22Rv1 (cell line): ENCODE data around the gene RTKN2.

Experiments
- H3K27ac ChIP-seq: fragments of 450-650 bp; 2 replicates; pipeline ENCODE4 v1.5.1; 2017
- ZFX ChIP-seq: fragments of 450-650 bp; IDR thresholded peaks from 2 replicates; pipeline ENCODE4 v1.6.1; 2017; ENCODE audit warnings: antibody characterized with exemption, borderline replicate concordance
- TF ChIP-seq, protein P1 (sequence below): fragments of 450-650 bp; IDR thresholded peaks from 2 replicates; pipeline ENCODE4 v1.5.1; 2017; ENCODE audit warnings: mild to moderate bottlenecking

RTKN2 gene

DNA sequence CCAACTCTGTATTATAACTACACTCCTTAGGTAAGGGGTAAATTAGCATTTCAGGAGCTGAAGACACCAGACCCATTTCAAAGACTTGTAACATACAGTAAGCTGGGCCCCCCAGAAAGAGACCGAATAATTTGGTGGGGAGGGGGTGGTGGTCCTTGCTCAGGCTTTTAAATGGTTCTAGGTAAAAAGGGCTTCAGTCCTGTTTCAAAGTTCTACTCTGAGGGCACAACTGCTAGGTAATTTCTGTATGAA lies 73.0 kb downstream of the RTKN2 start:
- no peak for TF ChIP-seq ZFX
- TF ChIP-seq, protein P1, sequence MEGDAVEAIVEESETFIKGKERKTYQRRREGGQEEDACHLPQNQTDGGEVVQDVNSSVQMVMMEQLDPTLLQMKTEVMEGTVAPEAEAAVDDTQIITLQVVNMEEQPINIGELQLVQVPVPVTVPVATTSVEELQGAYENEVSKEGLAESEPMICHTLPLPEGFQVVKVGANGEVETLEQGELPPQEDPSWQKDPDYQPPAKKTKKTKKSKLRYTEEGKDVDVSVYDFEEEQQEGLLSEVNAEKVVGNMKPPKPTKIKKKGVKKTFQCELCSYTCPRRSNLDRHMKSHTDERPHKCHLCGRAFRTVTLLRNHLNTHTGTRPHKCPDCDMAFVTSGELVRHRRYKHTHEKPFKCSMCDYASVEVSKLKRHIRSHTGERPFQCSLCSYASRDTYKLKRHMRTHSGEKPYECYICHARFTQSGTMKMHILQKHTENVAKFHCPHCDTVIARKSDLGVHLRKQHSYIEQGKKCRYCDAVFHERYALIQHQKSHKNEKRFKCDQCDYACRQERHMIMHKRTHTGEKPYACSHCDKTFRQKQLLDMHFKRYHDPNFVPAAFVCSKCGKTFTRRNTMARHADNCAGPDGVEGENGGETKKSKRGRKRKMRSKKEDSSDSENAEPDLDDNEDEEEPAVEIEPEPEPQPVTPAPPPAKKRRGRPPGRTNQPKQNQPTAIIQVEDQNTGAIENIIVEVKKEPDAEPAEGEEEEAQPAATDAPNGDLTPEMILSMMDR = no peak
- H3K27ac ChIP-seq = no peak overlapping the region

DNA sequence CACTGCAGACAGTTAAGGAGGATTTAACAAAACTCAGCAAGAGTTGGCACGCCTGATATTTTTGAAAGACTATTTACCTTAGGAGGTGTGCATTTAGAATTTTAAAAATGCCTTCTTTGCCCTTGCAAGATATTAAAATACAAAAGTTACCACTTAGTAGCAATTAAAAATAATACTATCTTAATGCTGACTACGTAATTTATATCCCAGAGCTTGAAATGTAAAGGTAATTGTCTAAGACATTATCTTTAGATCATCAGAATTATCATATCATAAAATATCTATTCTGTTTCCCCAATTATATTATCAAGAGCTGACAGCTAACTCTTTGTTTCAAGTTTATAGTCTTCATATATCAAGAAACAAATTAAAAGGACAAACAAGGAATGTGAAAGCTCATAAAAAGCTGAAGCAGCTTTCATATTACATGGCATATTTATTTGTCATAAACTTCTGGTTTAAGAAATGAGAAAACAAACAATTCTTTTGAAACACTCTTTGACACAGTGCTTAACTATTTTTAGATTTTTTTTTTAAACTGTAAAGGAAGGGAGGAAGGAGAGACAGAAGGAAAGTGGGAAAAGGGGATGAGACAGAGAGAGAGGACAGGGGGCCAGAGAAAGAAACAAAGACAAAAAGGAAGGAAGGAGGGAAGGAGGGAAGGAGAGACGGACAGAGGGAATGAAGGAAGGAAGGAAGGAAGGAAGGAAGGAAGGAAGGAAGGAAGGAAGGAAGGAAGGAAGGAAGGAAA lies 73.5 kb downstream of the RTKN2 start:
- TF ChIP-seq ZFX = no peak
- TF ChIP-seq, protein P1 = no peak
- no peak overlapping the region for H3K27ac ChIP-seq

DNA sequence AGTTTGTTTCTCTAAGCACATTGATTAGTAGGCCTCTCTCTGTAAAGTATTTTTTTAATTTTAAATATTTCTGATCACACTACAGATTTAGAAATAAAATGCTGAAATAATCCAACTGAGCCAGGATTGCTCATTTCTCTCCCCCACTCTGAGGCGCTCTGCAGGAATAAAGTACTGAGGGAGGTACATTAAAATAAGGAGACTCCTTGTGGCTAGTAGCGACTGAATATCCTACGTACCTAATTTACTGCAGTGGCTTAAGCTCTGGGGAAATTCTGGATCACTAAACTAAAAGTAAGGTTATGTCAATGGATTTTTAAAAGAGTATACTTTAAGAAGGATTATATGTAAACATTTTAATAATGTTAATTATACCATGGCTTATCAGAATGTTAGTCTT lies 75.2 kb downstream of the RTKN2 start:
- TF ChIP-seq, protein P1 = no peak
- TF ChIP-seq ZFX = no peak
- H3K27ac ChIP-seq = no peak overlapping the region

DNA sequence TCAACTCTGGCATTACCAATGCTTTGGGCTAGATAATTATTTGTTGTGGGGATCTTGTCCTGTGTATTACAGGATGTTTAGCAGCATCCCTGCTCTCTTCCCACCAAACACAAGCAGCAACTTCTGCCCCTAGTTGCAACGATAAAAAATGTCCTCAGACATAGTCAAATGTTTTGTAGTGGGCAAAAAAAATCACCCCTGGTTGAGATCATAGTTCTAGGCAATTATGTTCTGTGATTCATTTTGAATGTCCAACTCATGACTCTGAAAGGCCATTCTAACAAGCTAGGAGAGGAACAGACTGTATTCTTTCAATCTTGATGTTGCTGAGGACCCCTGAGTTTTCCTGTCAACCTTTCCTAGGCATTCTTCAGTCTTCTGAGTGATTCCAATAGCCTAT lies 79.5 kb downstream of the RTKN2 start:
- TF ChIP-seq ZFX = no peak
- TF ChIP-seq, protein P1 = no peak
- H3K27ac ChIP-seq = no peak overlapping the region

DNA sequence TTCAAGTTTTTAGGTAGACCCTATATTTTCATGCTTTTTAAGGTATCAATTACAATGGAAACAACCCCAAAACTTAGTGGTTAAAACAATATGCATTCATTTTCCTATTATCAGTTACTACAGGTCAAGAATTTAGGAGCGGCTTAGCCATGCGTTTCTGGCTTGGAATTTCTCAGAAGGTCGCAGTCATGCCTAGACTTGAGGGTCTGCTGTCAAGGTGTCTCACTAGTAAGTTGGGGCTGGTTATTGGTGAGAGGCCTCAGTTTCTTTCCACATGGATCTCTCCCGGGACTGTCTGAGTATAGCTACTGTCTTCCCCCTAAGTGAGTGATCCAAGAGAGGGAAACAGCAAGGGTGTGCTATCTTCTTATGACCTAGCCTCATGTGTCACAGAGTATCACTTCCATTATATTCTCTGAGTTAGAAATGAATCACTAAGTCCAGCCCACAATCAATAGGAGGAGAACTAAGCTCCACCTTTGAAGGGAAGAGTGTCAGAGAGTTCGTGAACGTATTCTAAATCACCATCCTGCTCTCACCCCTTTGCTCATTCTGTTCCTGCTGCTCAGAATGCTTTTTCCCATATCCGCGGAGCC lies 80.5 kb downstream of the RTKN2 start:
- TF ChIP-seq ZFX = no peak
- TF ChIP-seq, protein P1 = no peak
- H3K27ac ChIP-seq = no peak overlapping the region

DNA sequence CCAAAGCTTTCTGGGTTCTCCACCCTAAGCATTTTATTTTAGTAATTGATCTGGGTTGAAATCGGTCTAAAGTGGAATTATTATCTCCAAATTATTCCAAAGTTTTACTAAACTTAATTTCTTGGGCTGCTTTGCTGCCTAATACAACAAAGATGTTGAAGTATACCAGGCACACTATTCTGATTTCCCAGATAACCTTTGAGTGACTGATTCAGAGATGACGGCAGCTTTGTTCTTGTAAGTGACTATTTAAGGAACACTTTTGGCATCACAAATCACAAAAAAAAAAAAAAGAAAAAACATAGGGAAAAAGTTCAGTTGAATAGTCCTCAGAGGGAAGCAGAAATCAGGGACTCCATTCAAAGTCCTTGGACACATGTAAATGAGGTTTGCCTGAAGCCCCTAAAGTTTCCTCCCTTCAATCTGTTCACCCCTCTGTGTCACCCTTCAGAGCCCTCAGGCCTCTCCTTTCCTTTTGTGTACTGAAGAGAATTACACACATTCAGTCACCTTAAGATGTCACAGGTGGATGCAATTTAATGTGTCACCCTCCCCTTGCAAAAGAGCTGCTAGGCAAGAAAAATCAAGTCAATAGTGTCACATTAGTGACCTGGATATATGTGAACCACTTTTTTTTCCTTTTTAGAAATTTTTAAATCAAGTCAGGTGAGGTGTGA lies 81.5 kb downstream of the RTKN2 start:
- TF ChIP-seq, protein P1 = no peak
- no peak for TF ChIP-seq ZFX
- no peak overlapping the region for H3K27ac ChIP-seq
